Skeletal muscle tissue (tissue), 4 donors: Measurements from ENCODE around the gene MAP3K20. TPM values are rescaled to one million over a fixed set of nuclear protein-coding genes. Genes with fewer than 3 reads are reported as not detected.
"Not testable (repeated sequence)": the region's sequence is repeated elsewhere in the genome, so short reads cannot be mapped to it uniquely, and the experiment has no call there.

ENCODE experiments used
- H3K27ac ChIP-seq: one replicate; pipeline ENCODE4 v1.7.0; 2013; ENCODE audit warnings: mild to moderate bottlenecking, low read depth, low read length, inconsistent platforms
- H3K27me3 ChIP-seq, 3 donors: one replicate each; pipeline ENCODE4 v1.7.0; 2013; ENCODE audit warnings: low read length in 3 of 3; ENCODE audit not compliant: control insufficient read depth in 3 of 3, insufficient read depth in 3 of 3
- H3K36me3 ChIP-seq, 3 donors: one replicate each; pipeline ENCODE4 v1.7.0; 2013; ENCODE audit warnings: low read length in 3 of 3; ENCODE audit not compliant: control insufficient read depth in 3 of 3, insufficient read depth in 3 of 3
- H3K4me1 ChIP-seq, 3 donors: one replicate each; pipeline ENCODE4 v1.7.0; 2013; ENCODE audit warnings: low read length in 3 of 3, mild to moderate bottlenecking in 3 of 3; ENCODE audit not compliant: control insufficient read depth in 3 of 3, insufficient read depth in 3 of 3
- H3K4me3 ChIP-seq, 3 donors: one replicate each; pipeline ENCODE4 v1.7.0; 2013; ENCODE audit warnings: low read length in 3 of 3
- H3K9ac ChIP-seq, 3 donors: one replicate each; pipeline ENCODE4 v1.7.0; 2013; ENCODE audit warnings: low read length in 3 of 3, mild to moderate bottlenecking in 3 of 3, moderate library complexity in 2 of 3, low read depth in 1 of 3
- H3K9me3 ChIP-seq, 3 donors: one replicate each; pipeline ENCODE4 v1.7.0; 2013; ENCODE audit warnings: low read length in 3 of 3; ENCODE audit not compliant: control insufficient read depth in 3 of 3
- total RNA-seq: library from RNA; depleted of rRNA; stranded (reverse); fragments of >200 nt; gene quantifications from one replicate; pipeline ENCODE4 v1.2.3, GENCODE V29; 2014
- donor health status: Osteomylitis.

Gene MAP3K20
- total RNA-seq, 1 donor from 2014 or later, result 52.7 TPM

DNA sequence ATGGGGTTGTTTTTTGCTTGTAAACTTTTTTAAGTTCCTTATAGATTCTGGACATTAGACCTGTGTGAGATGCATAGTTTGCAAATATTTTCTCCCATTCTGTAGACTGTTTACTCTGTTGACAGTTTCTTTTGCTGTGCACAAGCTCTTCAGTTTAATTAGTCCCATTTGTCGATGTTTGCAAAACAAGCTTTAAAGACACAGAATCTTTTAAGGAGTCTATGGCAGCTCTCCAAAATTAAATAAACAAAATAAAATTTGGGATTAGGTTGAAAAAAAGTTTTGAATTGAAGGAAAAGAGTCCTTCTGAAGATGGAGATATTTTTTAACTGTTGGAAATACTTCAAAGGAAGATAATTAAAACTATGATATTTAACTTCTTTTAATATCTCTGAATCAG, 88.8 kb downstream of the MAP3K20 start:
- no peak overlapping the region for H3K27ac ChIP-seq
- H3K9ac ChIP-seq, result no peak overlapping the region
- no peak overlapping the region for H3K4me3 ChIP-seq
- no peaks in the 10 kb centered on the region for H3K27me3 ChIP-seq
- H3K9me3 ChIP-seq, result no peaks in the 10 kb centered on the region
- H3K4me1 ChIP-seq, result peaks cover 16 to 25% (median 16%) of the 10 kb centered on the region in 3 donors
- H3K36me3 ChIP-seq, result no peaks in the 10 kb centered on the region

DNA sequence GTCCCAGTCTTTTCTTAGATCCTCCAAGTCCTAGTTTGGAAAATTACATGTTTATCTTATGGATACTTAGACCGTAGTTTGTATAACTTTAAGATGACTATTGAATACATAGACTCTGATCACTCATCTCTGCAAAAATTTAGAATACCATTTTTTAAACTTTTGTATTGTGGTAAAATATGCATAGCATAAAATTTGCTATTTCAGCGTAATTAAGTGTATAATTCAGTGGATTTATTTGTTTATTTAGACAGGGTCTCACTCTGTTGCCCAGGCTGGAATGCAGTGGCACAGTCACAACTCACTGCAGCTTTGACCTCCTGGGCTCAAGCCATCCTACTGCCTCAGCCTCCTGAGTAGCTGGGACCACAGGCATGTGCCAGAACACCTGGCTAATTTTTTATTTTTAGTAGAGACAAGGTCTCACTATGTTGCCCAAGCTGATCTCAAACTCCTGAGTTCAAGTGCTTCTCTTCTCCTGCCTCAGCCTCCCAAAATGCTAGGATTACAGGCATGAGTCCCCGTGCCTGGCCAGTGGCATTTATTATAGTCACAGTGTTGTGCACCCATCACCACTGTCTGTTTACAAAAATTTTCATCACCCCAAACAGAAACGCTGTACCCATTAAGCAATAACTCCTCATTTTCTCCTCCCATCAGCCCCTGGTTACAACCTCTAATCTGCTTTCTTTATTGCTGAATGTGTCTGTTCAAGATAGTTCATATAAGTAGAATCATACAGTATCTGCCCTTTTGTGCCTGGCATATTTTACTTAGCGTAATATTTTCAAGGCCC, 90.0 kb downstream of the MAP3K20 start:
- peaks cover 7 to 15% (median 11%) of the 10 kb centered on the region in 3 donors for H3K4me1 ChIP-seq

DNA sequence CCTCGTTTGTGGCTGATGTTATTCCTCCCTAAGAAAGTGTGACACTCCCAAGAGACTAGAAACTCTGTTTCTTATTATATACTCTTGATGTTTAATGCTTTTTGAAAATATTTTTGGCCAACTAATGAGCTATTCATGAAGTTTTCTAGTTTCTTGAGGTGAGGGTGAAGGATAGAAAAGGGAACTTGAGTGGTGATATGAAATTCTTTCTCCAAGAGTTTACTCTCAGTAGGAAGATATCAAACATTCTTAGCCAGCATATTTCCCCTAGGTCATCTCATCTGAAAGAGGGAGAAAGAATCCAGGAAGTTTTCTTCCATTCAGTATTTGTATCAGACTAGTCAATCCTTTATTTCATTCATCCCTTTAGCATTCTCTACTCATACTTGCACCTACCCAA, 95.7 kb downstream of the MAP3K20 start:
- Histone ChIP-seq H3K36me3 (no peaks in the 10 kb centered on the region), H3K9me3 (no peaks in the 10 kb centered on the region), H3K4me1 (peaks cover 11 to 15% (median 13%) of the 10 kb centered on the region in 3 donors), H3K27ac (no peak overlapping the region), H3K4me3 (no peak overlapping the region), H3K27me3 (no peaks in the 10 kb centered on the region), H3K9ac (no peak overlapping the region)

More for the DNA sequence above, 90.0 kb downstream of the MAP3K20 start:
- Histone ChIP-seq H3K27me3 (no peaks in the 10 kb centered on the region), H3K9me3 (no peaks in the 10 kb centered on the region), H3K9ac (no peak overlapping the region), H3K36me3 (no peaks in the 10 kb centered on the region), H3K4me3 (no peak overlapping the region), H3K27ac (no peak overlapping the region)

DNA sequence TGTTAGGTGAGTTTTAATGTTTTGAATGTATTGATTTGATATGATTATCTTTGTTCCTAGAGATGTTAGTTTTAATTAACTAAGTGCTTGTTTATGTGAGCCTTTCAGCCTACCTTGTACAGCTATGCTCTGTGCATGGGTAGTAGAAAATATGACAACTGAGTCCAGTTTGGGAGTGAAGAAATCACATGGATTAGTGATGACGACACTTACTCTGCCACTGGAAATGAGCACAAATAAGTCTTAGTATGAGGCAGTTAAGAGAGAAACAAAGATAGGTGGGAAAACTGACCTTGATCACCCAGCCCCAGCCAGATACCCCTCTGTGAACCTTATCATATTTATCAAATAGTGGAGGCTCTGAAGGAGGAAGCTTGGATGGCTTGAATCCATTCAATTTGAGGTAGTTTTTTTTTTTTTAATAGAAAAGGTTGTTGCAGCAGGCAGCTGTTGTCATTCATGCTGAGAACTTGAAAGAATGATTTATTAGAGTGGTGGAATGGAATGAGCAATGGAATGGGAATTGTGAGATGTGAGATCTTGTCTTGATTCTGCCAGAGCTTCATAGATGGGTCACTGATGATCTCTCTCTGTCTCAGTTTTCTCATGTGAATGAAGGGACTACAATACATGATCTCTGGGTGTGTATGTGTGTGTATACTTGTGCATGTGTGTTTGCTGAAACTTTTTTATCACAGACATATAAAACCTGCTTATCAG, 96.4 kb downstream of the MAP3K20 start:
- no peak overlapping the region for H3K27ac ChIP-seq
- no peak overlapping the region for H3K4me3 ChIP-seq
- H3K9ac ChIP-seq, result no peak overlapping the region
- no peaks in the 10 kb centered on the region for H3K27me3 ChIP-seq
- no peaks in the 10 kb centered on the region for H3K9me3 ChIP-seq
- H3K4me1 ChIP-seq, result peaks cover 11 to 15% (median 13%) of the 10 kb centered on the region in 3 donors
- no peaks in the 10 kb centered on the region for H3K36me3 ChIP-seq

DNA sequence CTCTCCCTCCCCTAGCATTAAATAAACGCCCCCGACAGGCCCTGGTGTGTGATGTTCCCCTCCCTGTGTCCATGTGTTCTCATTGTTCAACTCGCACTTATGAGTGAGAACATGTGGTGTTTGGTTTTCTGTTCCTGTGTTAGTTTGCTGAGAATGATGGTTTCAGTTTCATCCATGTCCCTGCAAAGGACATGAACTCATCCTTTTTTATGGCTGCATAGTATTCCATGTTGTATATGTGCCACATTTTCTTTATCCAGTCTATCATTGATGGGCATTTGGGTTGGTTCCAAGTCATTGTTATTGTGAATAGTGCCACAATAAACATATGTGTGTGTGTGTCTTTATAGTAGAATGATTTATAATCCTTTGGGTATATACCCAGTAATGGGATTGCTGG, 98.7 kb downstream of the MAP3K20 start:
- not testable (repeated sequence) for H3K36me3 ChIP-seq, H3K4me3 ChIP-seq, H3K27ac ChIP-seq, H3K9ac ChIP-seq, H3K27me3 ChIP-seq, H3K9me3 ChIP-seq
- peaks cover 11 to 15% (median 13%) of the 10 kb centered on the region in 3 donors for H3K4me1 ChIP-seq

DNA sequence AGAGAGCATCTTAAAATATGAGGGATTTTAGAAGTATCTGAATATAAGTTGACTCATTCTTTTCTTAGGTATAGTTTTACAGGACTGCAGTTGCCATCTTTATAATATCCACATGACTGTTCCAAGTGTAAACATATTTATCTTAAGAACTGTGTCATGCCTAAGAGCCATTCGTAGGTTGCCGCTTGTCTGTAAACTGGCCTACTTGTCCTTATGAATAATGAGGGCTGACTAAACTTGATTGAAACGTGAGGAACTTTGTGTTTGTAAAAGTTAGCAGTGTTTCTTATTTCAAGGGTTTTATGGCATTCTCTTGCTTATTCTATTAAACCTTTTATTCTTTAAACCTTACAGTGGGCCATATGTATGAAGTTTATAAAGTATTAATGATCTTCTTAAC, 99.6 kb downstream of the MAP3K20 start:
- Histone ChIP-seq H3K4me1 (peaks cover 11 to 15% (median 13%) of the 10 kb centered on the region in 3 donors), H3K36me3 (no peaks in the 10 kb centered on the region), H3K9ac (no peak overlapping the region), H3K4me3 (no peak overlapping the region), H3K9me3 (no peaks in the 10 kb centered on the region), H3K27ac (no peak overlapping the region), H3K27me3 (no peaks in the 10 kb centered on the region)

DNA sequence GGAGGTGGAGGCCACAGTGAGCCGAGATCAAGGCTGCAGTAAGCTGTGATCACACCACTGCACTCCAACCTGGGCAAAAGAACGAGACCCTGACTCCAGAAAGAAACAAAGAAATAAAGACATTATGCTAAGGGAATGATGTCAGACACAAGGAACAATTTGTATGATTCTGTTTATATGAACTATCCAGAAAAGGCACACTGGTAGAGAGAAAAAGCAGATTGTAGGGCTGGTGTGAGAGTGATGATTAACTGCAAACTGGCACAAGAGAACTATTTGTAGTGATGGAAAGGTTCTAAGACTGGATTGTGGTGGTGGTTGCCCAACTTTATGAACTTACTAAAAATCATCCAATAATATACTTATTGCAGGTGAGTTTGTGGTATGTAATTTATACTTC, 106.3 kb downstream of the MAP3K20 start:
- Histone ChIP-seq H3K9ac (no peak overlapping the region), H3K4me3 (no peak overlapping the region), H3K27ac (no peak overlapping the region), H3K9me3 (no peaks in the 10 kb centered on the region), H3K4me1 (peaks cover 6 to 15% (median 12%) of the 10 kb centered on the region in 3 donors), H3K36me3 (peaks cover 0 to 4% (median 2%) of the 10 kb centered on the region in 3 donors), H3K27me3 (no peaks in the 10 kb centered on the region)

DNA sequence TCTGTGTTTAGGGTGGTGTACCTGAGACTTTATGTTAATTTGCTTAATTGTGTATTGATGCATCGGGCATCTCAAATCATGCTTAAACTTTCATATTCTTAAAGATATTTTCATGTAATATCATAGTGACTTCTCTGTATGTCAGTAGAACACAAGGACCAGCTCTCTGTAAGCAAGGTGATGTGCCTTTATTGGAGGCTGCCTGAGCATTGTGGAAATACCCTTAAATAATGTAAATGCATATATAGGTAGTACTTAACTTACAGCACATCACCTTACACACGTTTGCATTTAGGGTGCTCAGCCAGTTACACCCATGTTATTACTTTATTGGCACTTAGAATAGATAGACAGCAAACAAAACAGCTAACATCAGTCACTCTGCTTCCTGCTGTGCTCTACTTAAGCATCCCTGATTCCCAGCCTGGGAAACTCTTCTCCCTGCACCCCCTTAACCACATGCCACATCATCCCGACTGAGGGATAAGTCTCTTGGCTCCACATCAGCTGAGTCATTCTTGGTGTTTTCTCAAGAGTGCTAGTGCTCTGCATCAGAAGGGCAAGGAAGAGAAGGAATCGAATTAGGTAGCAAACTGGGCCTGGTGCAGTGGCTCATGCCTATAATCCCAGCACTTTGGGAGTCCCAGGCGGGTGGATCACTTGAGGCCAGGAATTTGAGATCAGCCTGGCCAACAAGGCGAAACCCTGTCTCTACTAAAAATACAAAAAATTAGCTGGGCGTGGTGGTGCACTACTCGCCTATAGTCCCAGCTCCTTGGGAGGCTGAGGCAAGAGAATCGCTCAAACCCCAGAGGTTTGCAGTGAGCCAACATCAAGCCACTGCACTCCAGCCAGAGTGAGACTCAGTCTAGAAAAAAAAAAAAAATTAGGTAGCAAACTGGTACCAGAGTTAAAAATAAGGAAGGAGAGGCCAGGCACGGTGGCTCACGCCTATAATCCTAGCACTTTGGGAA, 108.7 kb downstream of the MAP3K20 start:
- H3K9me3 ChIP-seq, result no peaks in the 10 kb centered on the region
- peaks cover 0 to 8% (median 2%) of the 10 kb centered on the region in 3 donors for H3K36me3 ChIP-seq
- no peak overlapping the region for H3K4me3 ChIP-seq
- peaks cover 18 to 25% (median 22%) of the 10 kb centered on the region in 3 donors for H3K4me1 ChIP-seq
- H3K27ac ChIP-seq, result peak overlapping the region; percentile 62
- no peaks in the 10 kb centered on the region for H3K27me3 ChIP-seq
- no peak overlapping the region for H3K9ac ChIP-seq

DNA sequence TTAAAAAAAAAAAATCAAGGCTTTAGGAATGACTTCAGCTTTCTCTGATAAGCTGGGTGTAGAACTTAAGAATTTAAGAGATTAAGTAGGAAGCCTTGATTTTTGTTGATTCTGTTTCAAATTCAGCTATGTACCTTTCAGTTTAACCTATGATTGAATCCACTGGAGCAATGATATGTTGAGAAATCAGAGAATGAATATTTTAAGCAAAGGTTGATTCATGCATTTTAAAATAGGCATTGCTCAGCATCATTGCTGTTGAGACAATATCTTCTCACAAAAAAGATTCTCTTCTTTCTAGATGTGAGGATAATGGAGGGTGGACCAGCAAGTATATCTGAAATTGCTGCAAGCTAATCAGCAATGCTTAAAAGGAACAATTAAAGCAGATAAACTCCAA, 109.8 kb downstream of the MAP3K20 start:
- Histone ChIP-seq H3K4me1 (peaks cover 18 to 25% (median 22%) of the 10 kb centered on the region in 3 donors), H3K9ac (no peak overlapping the region), H3K36me3 (peaks cover 2 to 12% (median 6%) of the 10 kb centered on the region in 3 donors), H3K4me3 (no peak overlapping the region), H3K9me3 (no peaks in the 10 kb centered on the region), H3K27ac (peak overlapping the region; percentile 62), H3K27me3 (no peaks in the 10 kb centered on the region)
